Activated CD4-positive, alpha-beta T cell treated with anti-CD3 and anti-CD28 coated beads, Interleukin-2, amount 10 ng/mL, durations not matched to agents 24 days and 14 days (primary cell): ENCODE data around the gene GIMAP5. TPM values are rescaled to one million over a fixed set of nuclear protein-coding genes. Genes with fewer than 3 reads are reported as not detected.
"Not testable (repeated sequence)": the region's sequence is repeated elsewhere in the genome, so short reads cannot be mapped to it uniquely, and the experiment has no call there.

Experiments
- DNase-seq: peaks from one replicate; pipeline ENCODE4 v3.0.0; 2022
- H3K27ac Mint-ChIP-seq: one replicate; pipeline ENCODE4 v1.8.0; 2022; ENCODE audit warnings: mild to moderate bottlenecking, mixed read lengths
- H3K27me3 Mint-ChIP-seq: one replicate; pipeline ENCODE4 v1.8.0; 2022; ENCODE audit warnings: mixed read lengths
- H3K36me3 Mint-ChIP-seq: one replicate; pipeline ENCODE4 v1.8.0; 2022; ENCODE audit warnings: low read depth, mild to moderate bottlenecking, mixed read lengths
- H3K4me1 Mint-ChIP-seq: one replicate; pipeline ENCODE4 v1.8.0; 2021; ENCODE audit warnings: mixed read lengths
- H3K4me3 Mint-ChIP-seq: one replicate; pipeline ENCODE4 v1.8.0; 2022; ENCODE audit warnings: mild to moderate bottlenecking, moderate library complexity, mixed read lengths
- H3K9me3 Mint-ChIP-seq: one replicate; pipeline ENCODE4 v1.8.0; 2021; ENCODE audit warnings: mixed read lengths
- intact Hi-C: fragments of 100-400 bp; cut with micrococcal nuclease; formaldehyde crosslinking; loops from one replicate; pipeline ENCODE4 v1.15.1; 2023
- total RNA-seq: library from RNA; stranded (reverse); gene quantifications from 2 replicates; pipeline ENCODE4 v1.2.3, GENCODE V29; 2022

GIMAP5 gene
- total RNA-seq, 1 donor from 2014 or later: 44.4 TPM

DNA sequence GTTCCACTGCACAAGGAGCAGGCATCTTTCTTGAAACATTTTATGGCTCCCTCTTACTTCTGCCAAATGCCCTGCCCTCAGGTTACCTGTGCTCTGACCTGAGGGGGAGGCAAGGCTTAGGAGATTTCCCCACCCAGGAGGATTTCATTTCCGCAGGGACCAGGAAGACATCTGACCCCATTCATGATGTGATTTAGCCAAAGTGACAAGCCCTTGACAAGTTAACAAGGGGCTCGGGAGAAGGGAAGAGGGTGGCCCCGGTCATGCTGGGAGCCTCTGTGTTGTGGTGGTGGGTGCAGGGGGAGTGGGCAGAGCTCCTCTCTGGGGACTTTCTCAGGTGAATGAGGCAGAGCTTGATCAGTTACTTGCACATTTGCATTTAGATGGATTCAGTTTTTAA, 18.9 kb downstream of the GIMAP5 start:
- Mint-ChIP-seq H3K9me3 (peaks cover under 1% of the 10 kb centered on the region), H3K4me3 (peak overlapping the region; percentile 84), H3K4me1 (peaks cover 43% of the 10 kb centered on the region), H3K27ac (peak overlapping the region; percentile 97), H3K36me3 (peaks cover 7% of the 10 kb centered on the region), H3K27me3 (peaks cover 2% of the 10 kb centered on the region)
- peak; percentile 76 for DNase-seq
- intact Hi-C loops: loop anchor here (1.0 to 10.0 kb wide), 5 partner anchors 123 to 589 kb away; partner anchors contain the start of genes GIMAP6, GIMAP8 and NUB1

DNA sequence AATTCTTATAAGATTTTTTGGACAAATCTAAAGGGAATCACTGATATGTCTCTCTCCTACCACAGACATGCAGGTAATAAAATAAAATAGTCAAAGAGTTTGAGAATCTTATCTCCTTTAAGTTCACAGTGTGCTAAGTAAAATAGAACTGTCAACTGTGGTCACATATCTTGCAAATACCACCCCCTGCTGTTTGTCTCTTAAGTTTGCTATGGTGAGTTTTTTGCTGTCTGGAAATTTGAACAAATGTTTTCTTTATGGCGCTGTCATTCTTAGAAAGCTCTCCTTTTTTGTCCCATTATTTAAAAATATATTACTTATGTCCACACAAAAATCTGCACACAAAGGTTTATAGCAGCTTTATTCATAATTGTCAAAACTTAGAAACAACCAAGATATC, 19.6 kb downstream of the GIMAP5 start:
- peak; percentile 85 for DNase-seq
- peaks cover 4% of the 10 kb centered on the region for H3K27me3 Mint-ChIP-seq
- peak overlapping the region; percentile 97 for H3K27ac Mint-ChIP-seq
- peaks cover 13% of the 10 kb centered on the region for H3K36me3 Mint-ChIP-seq
- peak overlapping the region; percentile 84 for H3K4me3 Mint-ChIP-seq
- H3K9me3 Mint-ChIP-seq: peaks cover 6% of the 10 kb centered on the region
- intact Hi-C loops: loop anchor here (1.0 to 10.0 kb wide), 5 partner anchors 124 to 588 kb away; partner anchors contain the start of genes GIMAP6, GIMAP8 and NUB1
- H3K4me1 Mint-ChIP-seq: peaks cover 41% of the 10 kb centered on the region

DNA sequence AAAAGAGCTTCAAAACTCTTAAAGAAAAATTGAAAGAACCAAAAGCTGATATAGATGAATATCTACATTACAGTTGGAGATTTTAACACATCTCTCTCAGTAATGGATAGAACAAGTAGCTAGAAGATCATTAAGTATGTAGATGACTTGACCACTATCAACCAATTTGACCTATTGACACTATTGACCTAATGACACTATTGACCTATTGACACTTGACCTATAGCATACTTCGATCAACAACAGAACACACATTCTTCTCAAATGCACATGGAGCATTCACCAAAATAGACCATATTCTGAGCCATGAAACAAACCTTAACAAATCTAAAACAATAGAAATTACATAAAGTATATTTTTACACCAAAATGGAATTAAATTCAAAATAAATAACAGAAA, 22.3 kb downstream of the GIMAP5 start:
- H3K4me3 Mint-ChIP-seq: no peak overlapping the region
- intact Hi-C loops: loop anchor here (5.0 to 10.0 kb wide), 3 partner anchors 402 to 585 kb away; partner anchors contain the start of gene NUB1

GRCh38 chr7:150766334-150766709, 29.1 kb downstream of the GIMAP5 start:
- Mint-ChIP-seq H3K4me3 (no peak overlapping the region), H3K27me3 (peaks cover 9% of the 10 kb centered on the region), H3K9me3 (peaks cover 3% of the 10 kb centered on the region), H3K36me3 (peaks cover 6% of the 10 kb centered on the region), H3K27ac (no peak overlapping the region), H3K4me1 (peaks cover 2% of the 10 kb centered on the region)
- DNase-seq: no peak
- intact Hi-C loops: no loop called here

More for the DNA sequence above, 22.3 kb downstream of the GIMAP5 start:
- H3K27ac Mint-ChIP-seq: no peak overlapping the region
- DNase-seq: no peak
- peaks cover 5% of the 10 kb centered on the region for H3K27me3 Mint-ChIP-seq
- H3K36me3 Mint-ChIP-seq: peaks cover 11% of the 10 kb centered on the region
- peaks cover 6% of the 10 kb centered on the region for H3K9me3 Mint-ChIP-seq
- H3K4me1 Mint-ChIP-seq: peaks cover 26% of the 10 kb centered on the region

GRCh38 chr7:150769768-150770167, 32.5 kb downstream of the GIMAP5 start:
- Mint-ChIP-seq H3K27ac (no peak overlapping the region), H3K4me3 (no peak overlapping the region)

DNA sequence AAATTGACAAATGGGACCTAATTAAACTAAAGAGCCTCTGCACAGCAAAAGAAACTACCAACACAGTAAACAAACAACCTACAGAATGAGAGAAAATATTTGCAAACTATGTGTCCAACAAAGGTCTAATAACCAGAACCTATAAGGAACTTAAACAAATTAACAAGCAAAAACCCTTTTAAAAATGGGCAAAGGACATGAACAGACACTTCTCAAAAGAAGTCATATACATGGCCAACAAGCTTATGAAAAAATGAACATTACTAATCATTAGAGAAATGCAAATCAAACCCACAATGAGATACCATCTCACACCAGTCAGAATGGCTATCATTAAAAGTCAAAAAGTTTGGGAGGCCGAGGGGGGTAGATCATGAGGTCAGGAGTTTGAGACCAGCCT, 36.9 kb downstream of the GIMAP5 start:
- Mint-ChIP-seq H3K27me3 (peaks cover 38% of the 10 kb centered on the region), H3K9me3 (peaks cover 19% of the 10 kb centered on the region), H3K27ac (peak overlapping the region; percentile 10)
- H3K4me3 Mint-ChIP-seq, H3K36me3 Mint-ChIP-seq, DNase-seq, H3K4me1 Mint-ChIP-seq, intact Hi-C loops: not testable (repeated sequence)

More at GRCh38 chr7:150769768-150770167, 32.5 kb downstream of the GIMAP5 start:
- Mint-ChIP-seq H3K4me1 (peaks cover 2% of the 10 kb centered on the region), H3K27me3 (peaks cover 26% of the 10 kb centered on the region), H3K36me3 (peaks cover 7% of the 10 kb centered on the region), H3K9me3 (peaks cover 19% of the 10 kb centered on the region)
- DNase-seq: no peak
- intact Hi-C loops: no loop called here

DNA sequence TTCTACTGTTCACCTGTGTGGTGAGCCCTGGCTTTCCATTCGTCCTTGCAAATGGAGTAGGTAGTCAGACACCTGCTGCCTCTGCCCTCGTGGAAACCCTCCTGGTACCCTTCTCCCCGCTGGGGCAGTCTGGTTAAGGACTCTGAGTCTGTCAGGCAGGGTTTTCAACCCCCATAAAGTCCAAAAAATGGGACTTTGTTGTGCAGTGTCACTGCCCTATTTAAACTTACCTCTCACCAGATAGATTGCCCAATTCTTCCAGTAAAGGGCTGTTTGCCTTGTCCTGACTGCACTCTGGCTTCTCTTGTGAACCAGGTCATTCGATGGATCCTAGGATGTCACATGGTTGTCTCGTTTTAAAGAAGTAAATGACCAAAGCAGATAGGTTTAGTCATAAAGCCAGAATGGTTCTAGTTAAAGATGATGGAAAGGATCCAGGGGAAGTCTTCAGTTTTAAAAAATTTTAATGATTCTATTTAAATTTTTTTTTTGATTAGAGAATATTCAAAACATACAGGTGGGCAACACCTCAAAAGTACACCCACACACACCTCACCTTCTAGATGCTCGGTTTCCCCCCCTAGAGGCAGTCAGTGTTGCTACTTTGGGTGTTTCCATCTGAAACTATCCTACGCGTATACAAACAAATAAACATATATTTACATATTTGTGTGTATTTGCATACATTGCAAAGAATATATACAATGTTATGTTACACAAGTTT, 41.0 kb downstream of the GIMAP5 start:
- H3K27ac Mint-ChIP-seq: no peak overlapping the region
- peaks cover 10% of the 10 kb centered on the region for H3K9me3 Mint-ChIP-seq
- H3K4me1 Mint-ChIP-seq: no peaks in the 10 kb centered on the region
- intact Hi-C loops: loop anchor here (5.0 kb wide), 1 partner anchor 209 kb away; no protein-coding TSS in a partner anchor
- H3K4me3 Mint-ChIP-seq: no peak overlapping the region
- H3K36me3 Mint-ChIP-seq: peaks cover 6% of the 10 kb centered on the region
- peaks cover 39% of the 10 kb centered on the region for H3K27me3 Mint-ChIP-seq
- DNase-seq: no peak

DNA sequence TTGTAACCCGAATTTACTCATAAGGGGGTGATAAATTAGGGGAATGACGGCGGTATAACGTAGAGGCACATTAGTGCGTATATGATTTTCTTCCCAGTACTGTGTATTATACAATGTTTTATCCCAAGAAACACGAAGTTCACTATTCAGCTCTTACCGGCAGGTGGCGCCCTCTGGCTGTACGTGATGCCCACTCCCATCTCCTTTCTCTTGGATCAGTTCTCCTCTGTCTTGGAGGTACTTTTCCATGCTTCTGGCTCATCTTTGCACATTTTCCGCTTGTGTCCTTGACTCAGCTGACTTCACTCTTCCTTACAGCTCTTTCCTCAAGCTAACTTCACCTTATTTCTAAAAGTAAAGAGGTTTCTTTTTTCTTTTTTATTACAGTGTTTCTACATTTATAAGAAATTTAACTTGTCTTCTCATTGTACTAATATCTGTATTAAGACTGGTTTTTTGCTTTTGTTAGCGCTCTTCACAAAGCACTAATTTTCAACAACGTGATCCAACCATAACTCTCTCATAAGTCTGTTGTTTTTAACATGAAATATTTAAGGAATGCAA, 41.6 kb downstream of the GIMAP5 start:
- no peak overlapping the region for H3K27ac Mint-ChIP-seq
- H3K4me1 Mint-ChIP-seq: no peaks in the 10 kb centered on the region
- intact Hi-C loops: loop anchor here (5.0 kb wide), 1 partner anchor 208 kb away; no protein-coding TSS in a partner anchor
- H3K9me3 Mint-ChIP-seq: peaks cover 5% of the 10 kb centered on the region
- H3K27me3 Mint-ChIP-seq: peaks cover 32% of the 10 kb centered on the region
- no peak overlapping the region for H3K4me3 Mint-ChIP-seq
- H3K36me3 Mint-ChIP-seq: peaks cover 3% of the 10 kb centered on the region
- peak; percentile 91 for DNase-seq

- DNase-seq: no peak
- no peaks in the 10 kb centered on the region for H3K4me1 Mint-ChIP-seq
- intact Hi-C loops: no loop called here
- peaks cover 34% of the 10 kb centered on the region for H3K27me3 Mint-ChIP-seq
- no peak overlapping the region for H3K4me3 Mint-ChIP-seq
- H3K36me3 Mint-ChIP-seq: no peaks in the 10 kb centered on the region
- H3K9me3 Mint-ChIP-seq: no peaks in the 10 kb centered on the region
- no peak overlapping the region for H3K27ac Mint-ChIP-seq
Observed at GRCh38 chr7:150780292-150780691, 43.1 kb downstream of the GIMAP5 start.

DNA sequence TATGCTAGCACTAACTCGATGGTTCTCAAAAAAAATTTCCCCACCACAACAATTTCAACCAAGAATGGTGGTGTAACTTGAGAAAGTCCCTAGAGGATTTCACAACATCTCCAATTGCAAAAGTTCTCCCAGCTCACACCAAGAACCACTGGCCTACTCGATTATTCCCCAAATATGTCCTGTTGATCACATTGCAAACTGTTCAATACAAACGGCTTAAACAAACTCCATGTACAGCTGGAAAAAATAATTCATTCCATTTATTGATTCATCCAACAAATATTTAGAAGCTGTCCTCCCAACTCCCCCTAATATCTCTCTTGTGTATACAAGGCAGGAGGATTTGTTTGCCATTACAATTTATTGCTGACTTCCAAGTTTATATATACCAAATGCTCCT, 43.9 kb downstream of the GIMAP5 start:
- H3K4me3 Mint-ChIP-seq: no peak overlapping the region
- no peaks in the 10 kb centered on the region for H3K9me3 Mint-ChIP-seq
- intact Hi-C loops: no loop called here
- no peak overlapping the region for H3K27ac Mint-ChIP-seq
- no peak for DNase-seq
- no peaks in the 10 kb centered on the region for H3K36me3 Mint-ChIP-seq
- peaks cover 37% of the 10 kb centered on the region for H3K27me3 Mint-ChIP-seq
- peaks cover 7% of the 10 kb centered on the region for H3K4me1 Mint-ChIP-seq

DNA sequence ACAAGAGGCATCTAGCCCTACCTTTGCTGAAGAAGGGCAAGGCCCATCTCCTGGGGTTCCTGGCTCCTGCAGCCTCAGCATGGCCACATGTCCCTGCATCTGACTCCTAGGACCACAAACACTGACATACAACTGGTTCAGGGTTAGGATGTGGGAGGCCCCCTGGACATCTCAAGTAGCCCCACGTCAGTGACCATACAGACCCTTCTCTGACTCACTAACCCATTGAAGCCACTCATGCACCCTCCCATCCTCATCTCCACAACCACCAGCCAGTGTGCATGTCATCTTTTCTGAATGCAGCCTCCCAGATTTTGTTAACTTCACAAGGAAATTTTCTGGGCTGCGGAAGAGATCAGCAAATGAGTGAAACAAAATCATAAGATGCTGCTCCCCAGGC, 44.7 kb downstream of the GIMAP5 start:
- H3K4me3 Mint-ChIP-seq: no peak overlapping the region
- H3K36me3 Mint-ChIP-seq: no peaks in the 10 kb centered on the region

DNA sequence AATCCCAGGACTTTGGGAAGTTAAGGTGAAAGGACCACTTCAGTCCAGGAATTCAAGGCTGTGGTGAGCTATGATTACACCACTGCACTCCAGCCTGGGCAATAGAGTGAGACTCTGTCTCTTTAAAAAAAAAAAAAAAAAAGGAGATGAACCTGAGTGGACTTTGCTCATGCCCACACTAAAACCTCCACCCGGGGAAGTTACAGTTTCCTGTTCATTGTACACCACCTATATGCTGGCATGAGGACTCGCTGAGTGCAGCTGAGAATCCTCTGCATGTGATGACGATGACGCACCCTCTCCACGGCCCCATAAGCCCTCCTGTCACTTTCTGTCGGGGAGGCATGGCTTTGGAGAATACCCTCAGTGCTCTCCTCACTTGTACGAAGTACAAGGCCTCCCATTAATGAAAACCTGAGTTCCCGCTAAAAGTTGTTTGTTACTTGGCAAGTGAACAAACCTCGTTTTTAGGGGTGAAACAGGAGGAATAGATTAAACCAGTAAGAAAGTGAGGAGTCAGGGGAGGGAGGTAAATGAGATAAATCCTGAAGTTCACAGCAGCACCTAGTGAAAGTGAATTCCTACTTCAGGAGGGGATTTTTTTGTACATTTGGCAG, 47.0 kb downstream of the GIMAP5 start:
- peaks cover 10% of the 10 kb centered on the region for H3K4me1 Mint-ChIP-seq

More for the DNA sequence above, 44.7 kb downstream of the GIMAP5 start:
- no peak for DNase-seq
- no peak overlapping the region for H3K27ac Mint-ChIP-seq
- H3K27me3 Mint-ChIP-seq: peaks cover 35% of the 10 kb centered on the region
- intact Hi-C loops: no loop called here
- peaks cover 7% of the 10 kb centered on the region for H3K4me1 Mint-ChIP-seq
- H3K9me3 Mint-ChIP-seq: no peaks in the 10 kb centered on the region

DNA sequence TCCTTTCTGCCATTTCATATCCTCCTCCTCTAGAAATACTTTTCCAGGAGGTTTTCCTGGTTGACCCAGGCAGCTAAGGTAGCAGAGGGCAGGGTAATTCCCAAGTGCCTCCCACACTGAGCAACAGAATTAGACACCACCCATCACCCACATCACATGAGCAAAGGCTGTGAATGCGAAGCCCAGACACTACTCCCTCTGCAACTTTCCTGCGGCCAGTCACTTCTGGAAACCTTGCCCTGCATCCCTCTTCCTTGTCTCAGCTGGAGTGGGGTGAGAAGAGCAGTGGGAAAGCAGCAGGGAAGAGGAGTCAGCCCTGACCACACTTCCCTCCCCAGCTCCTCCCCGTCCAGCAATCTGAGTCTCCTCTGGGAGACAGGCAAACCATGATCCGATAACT, 47.7 kb downstream of the GIMAP5 start:
- H3K9me3 Mint-ChIP-seq: no peaks in the 10 kb centered on the region
- no peak overlapping the region for H3K4me3 Mint-ChIP-seq
- peaks cover 10% of the 10 kb centered on the region for H3K4me1 Mint-ChIP-seq
- H3K27me3 Mint-ChIP-seq: peaks cover 33% of the 10 kb centered on the region
- no peaks in the 10 kb centered on the region for H3K36me3 Mint-ChIP-seq
- no peak overlapping the region for H3K27ac Mint-ChIP-seq
- intact Hi-C loops: no loop called here
- DNase-seq: no peak

More for the DNA sequence above, 47.0 kb downstream of the GIMAP5 start:
- Mint-ChIP-seq H3K9me3 (no peaks in the 10 kb centered on the region), H3K27ac (no peak overlapping the region), H3K4me3 (no peak overlapping the region), H3K27me3 (peaks cover 33% of the 10 kb centered on the region), H3K36me3 (no peaks in the 10 kb centered on the region)
- intact Hi-C loops: no loop called here
- DNase-seq: no peak
